ENCODE measurements around the gene PGM5. TPM values are rescaled to one million over a fixed set of nuclear protein-coding genes. Genes with fewer than 3 reads are reported as not detected.

Gene PGM5
- total and polyA plus RNA-seq, 2 of the 8 experiments (the other 6 are each of a cell fraction or from before 2014, with no cell fraction given) = not detected

DNA sequence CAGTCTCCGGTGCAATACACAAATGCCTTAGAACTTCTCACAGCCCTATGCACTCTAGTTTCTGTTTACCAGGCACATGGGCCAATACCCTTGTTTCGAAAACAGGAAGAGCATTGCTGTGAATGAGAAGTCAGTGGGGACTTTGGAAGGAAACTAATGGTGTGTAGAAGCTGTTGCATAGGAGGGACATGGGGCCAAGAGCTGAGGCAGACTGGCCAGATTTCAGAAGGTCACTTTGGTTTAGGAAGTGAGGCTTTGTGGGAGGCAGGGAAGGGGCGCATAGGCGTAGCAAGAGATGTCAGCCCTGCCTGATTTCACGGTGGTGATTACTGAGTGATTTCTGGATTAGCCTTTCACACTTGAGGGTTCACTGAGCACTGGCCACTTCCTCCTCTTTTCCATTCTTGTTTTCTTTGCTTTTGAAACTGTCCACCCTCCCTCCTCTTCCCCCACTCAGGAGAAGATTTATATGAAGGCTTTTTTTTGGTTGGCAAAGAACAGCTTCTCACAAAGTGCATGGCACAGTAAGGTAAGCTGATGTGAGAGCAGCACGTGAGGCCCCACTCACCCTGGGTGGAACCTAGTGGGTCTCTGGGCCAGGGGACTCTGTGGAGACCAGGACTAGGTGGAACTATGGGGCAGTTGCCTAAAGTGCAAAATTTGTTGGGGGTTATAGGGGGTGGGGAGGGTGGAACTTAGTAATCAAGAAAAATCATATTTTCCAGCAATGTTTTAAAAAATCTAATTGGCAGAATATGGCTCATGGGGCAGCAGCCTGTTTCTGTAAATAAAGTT lies 190.4 kb downstream of the PGM5 start:
- no peak overlapping the region for H4K5ac ChIP-seq (ENCODE audit: insufficient read length, low read depth, low read length)
- H3K79me1 ChIP-seq (ENCODE audit: low read depth, low read length) = no peaks in the 10 kb centered on the region
- no peaks in the 10 kb centered on the region for H3K4me1 ChIP-seq (replicated peaks in 1 of 4; ENCODE audit: control insufficient read depth in 3 of 4, insufficient read depth in 4 of 4, low read length in 3 of 4)
- no peak for DNase-seq (ENCODE audit: low read depth in 1 of 2, low spot score in 2 of 2)
- H3K9me3 ChIP-seq (ENCODE audit: insufficient read depth in 2 of 2, low read depth in 1 of 2, low read length in 1 of 2) = no peaks in the 10 kb centered on the region
- H3K23me2 ChIP-seq (ENCODE audit: low read depth, low read length) = no peaks in the 10 kb centered on the region
- H3K18ac ChIP-seq (ENCODE audit: extremely low read depth, low read length) = no peak overlapping the region
- no peak overlapping the region for H2AK5ac ChIP-seq (ENCODE audit: low read depth, low read length)
- H3K4me2 ChIP-seq (ENCODE audit: insufficient read depth in 1 of 2, low read depth in 2 of 2, low read length in 2 of 2) = no peak overlapping the region
- ChIA-PET POLR2A (ENCODE audit: partially characterized antibody) (no interaction called here), CTCF (ENCODE audit: partially characterized antibody) (no interaction called here)
- TF ChIP-seq MAFK (IDR thresholded peaks at IDR 0.05; ENCODE audit: low read depth, low read length) (no peak), SIX5 (IDR thresholded peaks at IDR 0.05; ENCODE audit: low read depth, low read length) (no peak), NRF1 (IDR thresholded peaks at IDR 0.05; ENCODE audit: low read depth, low read length) (no peak), EP300 (IDR thresholded peaks at IDR 0.05; ENCODE audit: borderline replicate concordance in 1 of 2, low read depth in 2 of 2, low read length in 2 of 2) (no peak)
- H3K9ac ChIP-seq (replicated peaks in 1 of 4; ENCODE audit: extremely low read depth in 1 of 4, low read depth in 3 of 4, low read length in 3 of 4) = no peak overlapping the region
- H4K91ac ChIP-seq (replicated peaks; ENCODE audit: insufficient read length, low read length) = no peak overlapping the region
- no peaks in the 10 kb centered on the region for H4K20me1 ChIP-seq (replicated peaks in 1 of 2; ENCODE audit: control insufficient read depth in 1 of 2, insufficient read depth in 2 of 2, low read length in 2 of 2)
- no peak overlapping the region; the same call in 1 of the 2 replicates for H2AFZ ChIP-seq (ENCODE audit: low read length)
- no peak overlapping the region for H2BK5ac ChIP-seq (ENCODE audit: low read depth, low read length)
- no peak overlapping the region for H2BK12ac ChIP-seq (ENCODE audit: low read depth, low read length)
- no peak overlapping the region for H3K14ac ChIP-seq (ENCODE audit: insufficient read length)
- H3K36me3 ChIP-seq (ENCODE audit: control insufficient read depth in 2 of 4, insufficient read depth in 4 of 4, low read length in 3 of 4) = no peaks in the 10 kb centered on the region
- FAIRE-seq = no peak
- no peak overlapping the region for H2BK120ac ChIP-seq (replicated peaks; ENCODE audit: low read depth, low read length)
- H2BK15ac ChIP-seq (ENCODE audit: low read length) = no peak overlapping the region
- no peaks in the 10 kb centered on the region for H3K79me2 ChIP-seq (ENCODE audit: control insufficient read depth in 1 of 2, insufficient read depth in 2 of 2, low read length in 2 of 2)
- H3K23ac ChIP-seq (ENCODE audit: insufficient read length) = no peak overlapping the region
- H3K4me3 ChIP-seq (ENCODE audit: extremely low read depth in 1 of 4, insufficient read depth in 2 of 4, low read depth in 3 of 4, low read length in 4 of 4) = no peak overlapping the region
- H3K4ac ChIP-seq (replicated peaks; ENCODE audit: insufficient read length, low read depth, low read length) = no peak overlapping the region
- H3K56ac ChIP-seq (replicated peaks; ENCODE audit: insufficient read length, low read depth, low read length) = no peak overlapping the region
- no peak overlapping the region for H2BK20ac ChIP-seq (ENCODE audit: low read length)
- WGBS, 2 experiments (ENCODE audit: extremely low coverage in 1 of 2, insufficient coverage in 1 of 2, insufficient read length in 1 of 2, insufficient replicate concordance in 2 of 2, low coverage in 1 of 2, low lambda C conversion rate in 2 of 2, missing lambda C conversion rate in 1 of 2) = 96% methylated on average over 6 of the region's 6 CpGs; no CpG with 5 or more reads in 1 of the 2 experiments
- no peak overlapping the region for H3K27ac ChIP-seq (ENCODE audit: low read depth, low read length)
- no peak overlapping the region; the same call in 1 of the 2 replicates for H4K8ac ChIP-seq (ENCODE audit: extremely low read depth, insufficient read depth, low read length)
- peaks cover 0 to 3% (median 1%) of the 10 kb centered on the region in 4 experiments; a peak in 1 of 7 replicates for H3K27me3 ChIP-seq (replicated peaks in 1 of 4; ENCODE audit: control insufficient read depth in 3 of 4, extremely low read depth in 1 of 4, insufficient read depth in 3 of 4, low read length in 3 of 4)
